Neural cell (in vitro differentiated cells): ENCODE measurements around the gene HLA-DOA. TPM values are rescaled to one million over a fixed set of nuclear protein-coding genes. Genes with fewer than 3 reads are reported as not detected.

ENCODE experiments used
- H2AFZ ChIP-seq: fragments of 200-600, 300-800 bp; sonication (generic), shearing (Covaris generic); 2 replicates; pipeline ENCODE4 v1.6.0; 2014; ENCODE audit warnings: low read depth, mild to moderate bottlenecking, antibody characterized with exemption, low read length, moderate library complexity
- H3F3A ChIP-seq: fragments of 200-600 bp; shearing (Covaris generic); 2 replicates; pipeline ENCODE4 v1.6.1; 2016; ENCODE audit warnings: mild to moderate bottlenecking, moderate library complexity, mixed read lengths, antibody characterized with exemption, low read length; ENCODE audit not compliant: insufficient read depth, poor library complexity, severe bottlenecking
- H3K27ac ChIP-seq: fragments of 200-600, 300-800 bp; sonication (generic), shearing (Covaris generic); 2 replicates; pipeline ENCODE4 v1.5.1; 2014; ENCODE audit warnings: mild to moderate bottlenecking, low read length, moderate library complexity
- H3K27me3 ChIP-seq: fragments of 300-800, 200-600 bp; sonication (generic), shearing (Covaris generic); 2 replicates; pipeline ENCODE4 v1.6.0; 2014; ENCODE audit warnings: mild to moderate bottlenecking, low read depth, low read length, moderate library complexity; ENCODE audit not compliant: insufficient read depth
- H3K36me3 ChIP-seq: fragments of 300-800, 200-600 bp; sonication (generic), shearing (Covaris generic); 2 replicates; pipeline ENCODE4 v1.5.1; 2014; ENCODE audit warnings: mild to moderate bottlenecking, antibody characterized with exemption, low read length, moderate library complexity; ENCODE audit not compliant: insufficient read depth
- H3K4me2 ChIP-seq: fragments of 300-800, 200-600 bp; sonication (generic), shearing (Covaris generic); 2 replicates; pipeline ENCODE4 v1.6.0; 2014; ENCODE audit warnings: mild to moderate bottlenecking, low read length
- H3K4me3 ChIP-seq: fragments of 300-800, 200-600 bp; sonication (generic), shearing (Covaris generic); 2 replicates; pipeline ENCODE4 v1.5.1; 2014; ENCODE audit warnings: mild to moderate bottlenecking, low read length, moderate library complexity
- H3K79me2 ChIP-seq: fragments of 200-600 bp; shearing (Covaris generic); replicated peaks from 2 replicates; pipeline ENCODE4 v1.6.0; 2014; ENCODE audit warnings: mild to moderate bottlenecking, low read length, moderate library complexity; ENCODE audit not compliant: insufficient read depth
- H3K9ac ChIP-seq: fragments of 300-800, 200-600 bp; sonication (generic), shearing (Covaris generic); 2 replicates; pipeline ENCODE4 v1.6.1; 2016; ENCODE audit warnings: mild to moderate bottlenecking, low read length, mixed read lengths
- H3K9me2 ChIP-seq: fragments of 200-600 bp; shearing (Covaris generic); 2 replicates; pipeline ENCODE4 v1.6.1; 2016; ENCODE audit warnings: mild to moderate bottlenecking, low read length, mixed read lengths; ENCODE audit not compliant: insufficient read depth
- H3K9me3 ChIP-seq: fragments of 200-600, 300-800 bp; sonication (generic), shearing (Covaris generic); 2 replicates; pipeline ENCODE4 v1.6.1; 2016; ENCODE audit warnings: mild to moderate bottlenecking, mixed run types, low read length, moderate library complexity, mixed read lengths
- H4K20me1 ChIP-seq: fragments of 200-600 bp; shearing (Covaris generic); 2 replicates; pipeline ENCODE4 v1.6.1; 2016; ENCODE audit warnings: mild to moderate bottlenecking, mixed run types; ENCODE audit not compliant: insufficient read depth
- CTCF ChIP-seq: fragments of 450-650 bp; IDR thresholded peaks from 2 replicates; pipeline ENCODE4 v1.5.1; 2014; ENCODE audit warnings: antibody characterized with exemption, mild to moderate bottlenecking, moderate library complexity; ENCODE audit not compliant: poor library complexity, severe bottlenecking
- EZH2 ChIP-seq: fragments of 200-600, 300-800 bp; shearing (Covaris generic), sonication (generic); IDR thresholded peaks from 2 replicates; pipeline ENCODE4 v1.6.1; 2014; ENCODE audit warnings: antibody characterized with exemption, low read length, borderline replicate concordance, mild to moderate bottlenecking; ENCODE audit not compliant: insufficient read depth, poor library complexity, severe bottlenecking
- MXI1 ChIP-seq: fragments of 450-650 bp; conservative IDR thresholded peaks from 2 replicates; pipeline ENCODE4 v1.6.1; 2014; ENCODE audit warnings: antibody characterized with exemption, mild to moderate bottlenecking; ENCODE audit not compliant: poor library complexity, severe bottlenecking
- POLR2AphosphoS5 ChIP-seq: IDR thresholded peaks from 2 replicates; pipeline ENCODE4 v1.6.1; 2012
- REST ChIP-seq: IDR thresholded peaks from 2 replicates; pipeline ENCODE4 v1.6.1; 2012; ENCODE audit warnings: borderline replicate concordance
- SMC3 ChIP-seq: fragments of 450-650 bp; conservative IDR thresholded peaks from 2 replicates; pipeline ENCODE4 v1.6.1; 2014; ENCODE audit warnings: antibody characterized with exemption, mild to moderate bottlenecking, moderate library complexity; ENCODE audit not compliant: poor library complexity
- polyA plus RNA-seq: library from polyadenylated mRNA; depleted of rRNA; stranded (reverse); fragments of >200 nt; gene quantifications from 2 replicates; pipeline ENCODE4 v1.2.3, GENCODE V29; 2014

The HLA-DOA gene
- polyA plus RNA-seq, 1 donor from 2014 or later = 0.07 TPM

- Histone ChIP-seq H3K27ac (no peak overlapping the region), H3K36me3 (no peaks in the 10 kb centered on the region), H3K9me3 (no peaks in the 10 kb centered on the region), H3F3A (no peaks in the 10 kb centered on the region), H3K9me2 (no peaks in the 10 kb centered on the region), H2AFZ (no peak overlapping the region), H3K27me3 (no peaks in the 10 kb centered on the region), H3K4me3 (no peak overlapping the region), H3K9ac (no peak overlapping the region), H4K20me1 (no peaks in the 10 kb centered on the region), H3K79me2 (peaks cover 10% of the 10 kb centered on the region), H3K4me2 (no peak overlapping the region)
- TF ChIP-seq EZH2 (no peak), POLR2AphosphoS5 (no peak), CTCF (no peak), SMC3 (no peak), REST (no peak), MXI1 (no peak)
Observed at GRCh38 chr6:32960563-32960962, 48.8 kb downstream of the HLA-DOA start.

GRCh38 chr6:32956176-32956575 is 53.2 kb downstream of the HLA-DOA start:
- H4K20me1 ChIP-seq = no peaks in the 10 kb centered on the region
- TF ChIP-seq MXI1 (no peak), SMC3 (no peak), REST (no peak), CTCF (no peak)
- H3K4me3 ChIP-seq = no peak overlapping the region
- no peaks in the 10 kb centered on the region for H3K9me2 ChIP-seq
- H3K79me2 ChIP-seq = no peaks in the 10 kb centered on the region
- no peak overlapping the region for H3K4me2 ChIP-seq
- H3K36me3 ChIP-seq = no peaks in the 10 kb centered on the region
- no peak overlapping the region for H2AFZ ChIP-seq
- H3K27me3 ChIP-seq = no peaks in the 10 kb centered on the region
- H3K9me3 ChIP-seq = no peaks in the 10 kb centered on the region
- no peak overlapping the region for H3K9ac ChIP-seq
- H3F3A ChIP-seq = no peaks in the 10 kb centered on the region
- H3K27ac ChIP-seq = no peak overlapping the region
